ENCODE measurements around the gene TMEM217. TPM values are rescaled to one million over a fixed set of nuclear protein-coding genes. Genes with fewer than 3 reads are reported as not detected.

TMEM217 gene
- total and polyA plus RNA-seq, 2 of the 4 experiments (the other 2 are of a cell fraction), result 1.4 to 3.5 TPM

- Histone ChIP-seq H2BK20ac (ENCODE audit: low read depth, low read length) (no peak overlapping the region), H4K5ac (ENCODE audit: low read depth, low read length) (no peak overlapping the region), H3K36me3 (ENCODE audit: control insufficient read depth, insufficient read depth, low read length) (peaks cover 6% of the 10 kb centered on the region; the same call in 1 of the 2 replicates), H3K9me3 (ENCODE audit: control insufficient read depth, insufficient read depth, low read length) (no peaks in the 10 kb centered on the region), H3K18ac (ENCODE audit: low read depth, low read length) (no peak overlapping the region), H3K9me1 (ENCODE audit: insufficient read depth, low read length) (no peaks in the 10 kb centered on the region; the same call in none of the 2 replicates), H3K4me3 (ENCODE audit: insufficient read depth, low read depth, low read length) (no peak overlapping the region), H3K14ac (replicated peaks; ENCODE audit: low read depth, low read length) (no peak overlapping the region), H3K9ac (ENCODE audit: low read depth, low read length) (no peak overlapping the region), H3K79me1 (ENCODE audit: low read depth in 1 of 2, low read length in 2 of 2) (peaks cover 24 to 62% of the 10 kb centered on the region in 2 experiments), H3K23ac (ENCODE audit: low read depth, low read length) (no peak overlapping the region), H3K4me2 (ENCODE audit: low read depth, low read length) (no peak overlapping the region), H3K56ac (ENCODE audit: extremely low read depth, insufficient read depth, low read length) (no peak overlapping the region), H2AK9ac (replicated peaks; ENCODE audit: low read depth, low read length, poor library complexity) (no peak overlapping the region), H2AK5ac (ENCODE audit: low read depth, low read length) (no peak overlapping the region), H2BK15ac (ENCODE audit: low read depth, low read length) (no peak overlapping the region), H2BK5ac (ENCODE audit: low read depth, low read length, poor library complexity, severe bottlenecking) (no peak overlapping the region), H3K27ac (ENCODE audit: insufficient read depth, low read length) (no peak overlapping the region), H2AFZ (replicated peaks; ENCODE audit: low read length, poor library complexity) (no peak overlapping the region), H4K91ac (ENCODE audit: insufficient read depth, low read depth, low read length) (no peak overlapping the region), H3K27me3 (ENCODE audit: control insufficient read depth, insufficient read depth, low read length) (no peaks in the 10 kb centered on the region), H3K4me1 (ENCODE audit: control insufficient read depth, insufficient read depth, low read length) (no peaks in the 10 kb centered on the region), H4K8ac (ENCODE audit: low read depth in 2 of 2, low read length in 2 of 2) (no peak overlapping the region), H4K20me1 (ENCODE audit: insufficient read depth, low read length) (peaks cover 8% of the 10 kb centered on the region; the same call in 1 of the 2 replicates), H2BK120ac (ENCODE audit: low read depth, low read length) (no peak overlapping the region), H3K4ac (ENCODE audit: low read depth, low read length) (no peak overlapping the region)
- CTCF ChIA-PET, result interaction anchor here (1.2 kb wide), 1 partner anchor 14 kb away, joined by 3 read pairs; no protein-coding TSS in a partner anchor
- dilution Hi-C loops (cut with HindIII; ENCODE audit: low sequenced_read_pairs, unreplicated experiment), result no loop called here
- WGBS, 2 experiments (ENCODE audit: extremely low coverage in 2 of 2, insufficient read length in 1 of 2), result no CpG with 5 or more reads among the region's 3 CpGs
- intact Hi-C loops (cut with micrococcal nuclease), result no loop called here
- POLR2A ChIA-PET (ENCODE audit: unreplicated experiment), result interaction anchor here (0.9 kb wide), 1 partner anchor 8 kb away, joined by 14 read pairs; the partner anchor contains the start of genes TBC1D22B and TMEM217
- ATAC-seq (ENCODE audit: low read depth) (no peak), DNase-seq (no peak)
- TF ChIP-seq RFX5 (IDR thresholded peaks at IDR 0.05; ENCODE audit: low read depth, low read length) (no peak), NFE2L2 (IDR thresholded peaks at IDR 0.05; ENCODE audit: low read depth, low read length) (no peak), RAD21 (IDR thresholded peaks at IDR 0.05; ENCODE audit: low read length) (no peak), CTCF (conservative IDR thresholded peaks at IDR 0.05; ENCODE audit: low read depth, low read length) (no peak), USF2 (IDR thresholded peaks at IDR 0.05; ENCODE audit: low read depth, low read length) (no peak), ELK1 (IDR thresholded peaks at IDR 0.05; ENCODE audit: borderline replicate concordance, low read depth, low read length) (no peak)
- in situ Hi-C loops (cut with MboI; ENCODE audit: low sequenced_read_pairs), result no loop called here
- no TSS peak for BruUV-seq (replicated peaks)
These were observed 7.9 kb upstream of the TMEM217 start for GRCh38 chr6:37265860-37266259.

All from IMR-90 (cell line).